HEK293 (cell line): Measurements from ENCODE around the gene TMEM135.

ENCODE experiments used
- CTCF ChIP-seq: fragments of 450-650 bp; formaldehyde crosslinking; IDR thresholded peaks from 2 replicates; pipeline ENCODE4 v1.5.1; 2016; ENCODE audit warnings: missing biosample characterization, missing genetic modification characterization
- FEZF1 ChIP-seq: fragments of 450-650 bp; formaldehyde crosslinking; IDR thresholded peaks from 2 replicates; pipeline ENCODE4 v1.5.1; 2016; ENCODE audit warnings: missing biosample characterization, missing genetic modification characterization
- GLI4 ChIP-seq: fragments of 450-650 bp; formaldehyde crosslinking; IDR thresholded peaks from 2 replicates; pipeline ENCODE4 v1.5.1; 2016; ENCODE audit warnings: missing biosample characterization, missing genetic modification characterization
- PATZ1 ChIP-seq: fragments of 450-650 bp; formaldehyde crosslinking; IDR thresholded peaks from 2 replicates; pipeline ENCODE4 v1.5.1; 2016; ENCODE audit warnings: missing biosample characterization, missing genetic modification characterization
- PRDM6 ChIP-seq: fragments of 450-650 bp; formaldehyde crosslinking; IDR thresholded peaks from 2 replicates; pipeline ENCODE4 v1.5.1; 2017; ENCODE audit warnings: missing biosample characterization, missing genetic modification characterization
- TCF7L2 ChIP-seq: IDR thresholded peaks from 2 replicates; pipeline ENCODE4 v1.6.1; 2011; ENCODE audit warnings: low read depth, mild to moderate bottlenecking, inconsistent platforms, low read length, moderate library complexity, borderline replicate concordance
- ZNF133 ChIP-seq: fragments of 450-650 bp; formaldehyde crosslinking; IDR thresholded peaks from 2 replicates; pipeline ENCODE4 v1.5.1; 2016; ENCODE audit warnings: missing biosample characterization, missing genetic modification characterization
- ZNF157 ChIP-seq: fragments of 450-650 bp; formaldehyde crosslinking; IDR thresholded peaks from 2 replicates; pipeline ENCODE4 v1.5.1; 2016; ENCODE audit warnings: missing biosample characterization, missing genetic modification characterization
- ZNF175 ChIP-seq: fragments of 450-650 bp; formaldehyde crosslinking; IDR thresholded peaks from 2 replicates; pipeline ENCODE4 v1.5.1; 2016; ENCODE audit warnings: missing biosample characterization, missing genetic modification characterization
- ZNF2 ChIP-seq: fragments of 450-650 bp; formaldehyde crosslinking; IDR thresholded peaks from 2 replicates; pipeline ENCODE4 v1.5.1; 2016; ENCODE audit warnings: missing biosample characterization, missing genetic modification characterization
- ZNF223 ChIP-seq: fragments of 450-650 bp; formaldehyde crosslinking; IDR thresholded peaks from 2 replicates; pipeline ENCODE4 v1.5.1; 2016; ENCODE audit warnings: missing biosample characterization, missing genetic modification characterization
- ZNF266 ChIP-seq: fragments of 450-650 bp; formaldehyde crosslinking; IDR thresholded peaks from 2 replicates; pipeline ENCODE4 v1.5.1; 2016; ENCODE audit warnings: missing biosample characterization, missing genetic modification characterization, low read depth
- ZNF274 ChIP-seq, 2 experiments: fragments of 200-500 bp in 1 of 2; fragments of 450-650 bp in 1 of 2; sonication (Bioruptor generic) in 1 of 2; formaldehyde crosslinking in 1 of 2; IDR thresholded peaks; 2 replicates each; pipeline versions ENCODE4 v1.5.1 to v1.6.1; 2014 to 2016; ENCODE audit warnings: borderline replicate concordance in 1 of 2, inconsistent platforms in 1 of 2, low read length in 1 of 2, missing biosample characterization in 1 of 2, missing genetic modification characterization in 1 of 2
- ZNF335 ChIP-seq: fragments of 450-650 bp; formaldehyde crosslinking; conservative IDR thresholded peaks from 2 replicates; pipeline ENCODE4 v1.5.1; 2016; ENCODE audit warnings: missing biosample characterization, missing genetic modification characterization
- ZNF473 ChIP-seq: fragments of 450-650 bp; formaldehyde crosslinking; IDR thresholded peaks from 2 replicates; pipeline ENCODE4 v1.5.1; 2017; ENCODE audit warnings: missing biosample characterization, missing genetic modification characterization
- ZNF626 ChIP-seq: fragments of 450-650 bp; sonication (Bioruptor Pico); formaldehyde crosslinking; IDR thresholded peaks from 2 replicates; pipeline ENCODE4 v1.5.1; 2018; ENCODE audit warnings: missing biosample characterization, missing genetic modification characterization, inconsistent platforms
- ZNF629 ChIP-seq: fragments of 450-650 bp; formaldehyde crosslinking; IDR thresholded peaks from 2 replicates; pipeline ENCODE4 v1.5.1; 2017; ENCODE audit warnings: missing biosample characterization, missing genetic modification characterization
- ZNF677 ChIP-seq: fragments of 450-650 bp; IDR thresholded peaks from 2 replicates; pipeline ENCODE4 v1.5.0; 2018; ENCODE audit warnings: missing biosample characterization, mild to moderate bottlenecking, missing genetic modification characterization, moderate library complexity
- ZNF768 ChIP-seq: fragments of 450-650 bp; formaldehyde crosslinking; IDR thresholded peaks from 2 replicates; pipeline ENCODE4 v1.5.1; 2018; ENCODE audit warnings: missing biosample characterization, mild to moderate bottlenecking, missing genetic modification characterization
- ZNF776 ChIP-seq: fragments of 450-650 bp; formaldehyde crosslinking; IDR thresholded peaks from 2 replicates; pipeline ENCODE4 v1.5.0; 2017; ENCODE audit warnings: missing biosample characterization, missing genetic modification characterization, borderline replicate concordance
- ZNF830 ChIP-seq: fragments of 450-650 bp; IDR thresholded peaks from 2 replicates; pipeline ENCODE4 v1.5.0; 2018; ENCODE audit warnings: missing biosample characterization, missing genetic modification characterization, low read depth, mild to moderate bottlenecking, moderate library complexity
- ZNF837 ChIP-seq: fragments of 450-650 bp; formaldehyde crosslinking; IDR thresholded peaks from 2 replicates; pipeline ENCODE4 v1.5.1; 2016; ENCODE audit warnings: missing biosample characterization, missing genetic modification characterization
- ZNF843 ChIP-seq: fragments of 450-650 bp; formaldehyde crosslinking; IDR thresholded peaks from 2 replicates; pipeline ENCODE4 v1.5.1; 2016; ENCODE audit warnings: missing biosample characterization, missing genetic modification characterization
- ZXDB ChIP-seq: fragments of 450-650 bp; formaldehyde crosslinking; IDR thresholded peaks from 2 replicates; pipeline ENCODE4 v1.5.1; 2016; ENCODE audit warnings: missing biosample characterization, missing genetic modification characterization
- TF ChIP-seq, protein P1 (sequence below): fragments of 450-650 bp; formaldehyde crosslinking; IDR thresholded peaks from 2 replicates; pipeline ENCODE4 v1.5.1; 2017; ENCODE audit warnings: missing biosample characterization, missing genetic modification characterization
- TF ChIP-seq, protein P2 (sequence below): fragments of 450-650 bp; formaldehyde crosslinking; optimal IDR thresholded peaks from 2 replicates; pipeline ENCODE3; 2016; ENCODE audit warnings: missing biosample characterization, mild to moderate bottlenecking, missing genetic modification characterization
- TF ChIP-seq, protein P3 (sequence below): fragments of 450-650 bp; formaldehyde crosslinking; IDR thresholded peaks from 2 replicates; pipeline ENCODE4 v1.5.1; 2016; ENCODE audit warnings: missing biosample characterization, missing genetic modification characterization

Gene TMEM135

DNA sequence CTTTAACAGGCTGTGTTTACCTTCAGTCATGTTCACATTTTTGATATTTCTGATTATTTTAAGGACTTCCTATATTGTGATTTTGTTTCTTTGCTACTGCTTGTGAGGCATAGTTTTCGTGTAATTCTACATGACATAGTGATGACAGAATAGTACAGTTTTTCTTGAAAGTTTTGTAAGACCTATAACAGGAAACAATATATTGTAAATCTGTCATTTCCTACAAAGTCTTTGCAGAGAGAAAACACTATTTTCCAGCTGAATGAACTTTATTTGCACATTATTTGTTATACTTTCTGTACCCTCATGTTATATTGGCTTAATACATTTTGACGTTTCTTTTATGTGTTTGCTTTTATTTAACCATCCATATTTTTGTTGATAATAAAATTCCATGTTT lies 191.1 kb downstream of the TMEM135 start (continued):
- TF ChIP-seq ZNF629 (tag by site-specific recombination) (peak; percentile 51; the same call in 1 of the 2 replicates), PRDM6 (peak; percentile 86), ZXDB (0 out of 2 replicates have a peak, but pooled peaks have one; percentile 24), ZNF157 (tag by site-specific recombination) (no peak), ZNF2 (tag by site-specific recombination) (no peak), ZNF626 (tag by site-specific recombination) (no peak), ZNF768 (no peak), ZNF776 (tag by site-specific recombination) (no peak), ZNF677 (no peak), ZNF133 (tag by site-specific recombination) (no peak), ZNF843 (tag by site-specific recombination) (peak; percentile 71), ZNF335 (no peak), CTCF (tag by site-specific recombination) (no peak), ZNF223 (no peak), ZNF837 (tag by site-specific recombination) (no peak), ZNF830 (tag by site-specific recombination) (no peak), FEZF1 (tag by site-specific recombination) (peak; percentile 72), ZNF266 (no peak), ZNF175 (no peak), ZNF274 (IDR thresholded peaks at IDR 0.05; ENCODE audit: low read length) (no peak), ZNF274 (tag by site-specific recombination; IDR thresholded peaks at IDR 0.05; ENCODE audit: borderline replicate concordance) (no peak), PATZ1 (tag by site-specific recombination) (no peak), ZNF473 (tag by site-specific recombination) (no peak), TCF7L2 (0 out of 2 replicates have a peak, but pooled peaks have one; percentile 24), GLI4 (no peak)
- TF ChIP-seq, protein P1, sequence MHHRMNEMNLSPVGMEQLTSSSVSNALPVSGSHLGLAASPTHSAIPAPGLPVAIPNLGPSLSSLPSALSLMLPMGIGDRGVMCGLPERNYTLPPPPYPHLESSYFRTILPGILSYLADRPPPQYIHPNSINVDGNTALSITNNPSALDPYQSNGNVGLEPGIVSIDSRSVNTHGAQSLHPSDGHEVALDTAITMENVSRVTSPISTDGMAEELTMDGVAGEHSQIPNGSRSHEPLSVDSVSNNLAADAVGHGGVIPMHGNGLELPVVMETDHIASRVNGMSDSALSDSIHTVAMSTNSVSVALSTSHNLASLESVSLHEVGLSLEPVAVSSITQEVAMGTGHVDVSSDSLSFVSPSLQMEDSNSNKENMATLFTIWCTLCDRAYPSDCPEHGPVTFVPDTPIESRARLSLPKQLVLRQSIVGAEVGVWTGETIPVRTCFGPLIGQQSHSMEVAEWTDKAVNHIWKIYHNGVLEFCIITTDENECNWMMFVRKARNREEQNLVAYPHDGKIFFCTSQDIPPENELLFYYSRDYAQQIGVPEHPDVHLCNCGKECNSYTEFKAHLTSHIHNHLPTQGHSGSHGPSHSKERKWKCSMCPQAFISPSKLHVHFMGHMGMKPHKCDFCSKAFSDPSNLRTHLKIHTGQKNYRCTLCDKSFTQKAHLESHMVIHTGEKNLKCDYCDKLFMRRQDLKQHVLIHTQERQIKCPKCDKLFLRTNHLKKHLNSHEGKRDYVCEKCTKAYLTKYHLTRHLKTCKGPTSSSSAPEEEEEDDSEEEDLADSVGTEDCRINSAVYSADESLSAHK (tag by site-specific recombination), result no peak
- TF ChIP-seq, protein P2, sequence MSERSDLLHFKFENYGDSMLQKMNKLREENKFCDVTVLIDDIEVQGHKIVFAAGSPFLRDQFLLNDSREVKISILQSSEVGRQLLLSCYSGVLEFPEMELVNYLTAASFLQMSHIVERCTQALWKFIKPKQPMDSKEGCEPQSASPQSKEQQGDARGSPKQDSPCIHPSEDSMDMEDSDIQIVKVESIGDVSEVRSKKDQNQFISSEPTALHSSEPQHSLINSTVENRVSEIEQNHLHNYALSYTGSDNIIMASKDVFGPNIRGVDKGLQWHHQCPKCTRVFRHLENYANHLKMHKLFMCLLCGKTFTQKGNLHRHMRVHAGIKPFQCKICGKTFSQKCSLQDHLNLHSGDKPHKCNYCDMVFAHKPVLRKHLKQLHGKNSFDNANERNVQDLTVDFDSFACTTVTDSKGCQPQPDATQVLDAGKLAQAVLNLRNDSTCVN, result no peak
- TF ChIP-seq, protein P3, sequence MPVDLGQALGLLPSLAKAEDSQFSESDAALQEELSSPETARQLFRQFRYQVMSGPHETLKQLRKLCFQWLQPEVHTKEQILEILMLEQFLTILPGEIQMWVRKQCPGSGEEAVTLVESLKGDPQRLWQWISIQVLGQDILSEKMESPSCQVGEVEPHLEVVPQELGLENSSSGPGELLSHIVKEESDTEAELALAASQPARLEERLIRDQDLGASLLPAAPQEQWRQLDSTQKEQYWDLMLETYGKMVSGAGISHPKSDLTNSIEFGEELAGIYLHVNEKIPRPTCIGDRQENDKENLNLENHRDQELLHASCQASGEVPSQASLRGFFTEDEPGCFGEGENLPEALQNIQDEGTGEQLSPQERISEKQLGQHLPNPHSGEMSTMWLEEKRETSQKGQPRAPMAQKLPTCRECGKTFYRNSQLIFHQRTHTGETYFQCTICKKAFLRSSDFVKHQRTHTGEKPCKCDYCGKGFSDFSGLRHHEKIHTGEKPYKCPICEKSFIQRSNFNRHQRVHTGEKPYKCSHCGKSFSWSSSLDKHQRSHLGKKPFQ, result no peak
- TF ChIP-seq, all 188 proteins: peak for 7
